GM21723 (cell line): Measurements from ENCODE around the gene CHD1.

ENCODE experiments used
- ATAC-seq: cut with Tn5 transposase; IDR thresholded peaks from one replicate; pipeline ENCODE4 v1.9.1; 2021; ENCODE audit warnings: mild to moderate bottlenecking, moderate library complexity; ENCODE audit not compliant: unreplicated experiment

The CHD1 gene

DNA sequence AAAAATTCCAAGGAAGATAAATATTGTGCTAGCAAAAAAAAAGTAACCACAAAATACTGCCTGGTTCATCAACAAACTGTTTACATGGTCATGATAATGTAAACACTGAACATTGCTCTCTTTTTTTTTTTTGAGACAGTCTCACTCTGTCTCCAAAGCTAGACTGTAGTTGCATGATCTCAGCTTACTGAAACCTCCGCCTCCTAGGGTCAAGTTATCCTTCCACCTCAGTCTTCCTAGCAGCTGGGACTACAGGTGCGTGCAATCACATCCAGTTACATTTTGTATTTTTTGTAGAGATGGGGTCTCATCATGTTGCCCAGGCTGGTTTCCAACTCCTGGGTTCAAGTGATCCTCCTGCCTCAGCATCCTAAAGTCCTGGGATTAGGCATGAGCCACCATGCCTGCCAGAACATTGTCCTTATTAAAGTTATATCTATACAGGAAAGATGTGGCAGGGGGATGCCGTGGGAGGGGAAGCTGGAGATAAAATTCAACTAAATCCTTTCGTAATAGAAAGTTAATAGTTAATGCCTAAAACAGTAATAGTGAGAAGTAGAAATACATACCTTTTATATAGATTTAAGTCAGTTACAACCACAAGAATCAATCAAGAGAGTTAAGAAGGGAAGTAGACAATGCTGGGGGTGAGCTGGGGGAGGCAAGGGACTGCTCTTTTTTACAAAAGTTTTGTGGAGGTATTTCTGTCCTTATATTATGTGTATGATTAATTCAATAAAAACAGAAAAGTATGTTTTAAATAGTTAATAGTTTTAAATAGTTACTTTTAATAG lies 103.0 kb downstream of the CHD1 start:
- ATAC-seq, result no peak

DNA sequence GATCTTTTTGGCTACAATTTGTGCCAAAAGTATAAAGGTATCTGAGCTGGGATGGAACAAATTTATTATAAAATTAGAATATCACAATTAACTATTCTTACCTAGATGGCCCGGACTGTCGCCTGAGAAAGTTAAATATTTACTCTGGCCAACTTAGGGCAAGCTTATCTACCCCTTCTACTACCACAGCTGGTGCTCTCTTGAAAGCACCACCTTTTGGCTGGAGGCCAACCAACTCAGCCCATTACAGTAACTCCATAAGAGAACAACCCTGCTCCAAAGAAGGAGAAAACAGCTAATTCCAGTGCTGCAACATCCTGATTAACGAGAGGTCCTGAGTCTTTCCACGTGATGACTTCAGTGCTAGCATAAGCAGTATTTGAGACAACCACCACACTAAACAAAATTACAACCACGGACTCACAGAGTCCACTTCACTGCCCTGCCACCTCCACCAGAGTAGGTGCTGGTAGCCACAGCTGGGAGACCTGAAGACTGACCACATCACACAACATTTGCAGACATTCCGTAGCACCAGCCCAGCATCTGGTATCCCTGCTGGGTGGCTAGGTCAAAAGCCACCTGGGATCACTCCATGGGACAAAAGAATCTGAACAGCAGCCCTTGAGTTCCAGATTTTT lies 112.1 kb downstream of the CHD1 start:
- no peak for ATAC-seq

DNA sequence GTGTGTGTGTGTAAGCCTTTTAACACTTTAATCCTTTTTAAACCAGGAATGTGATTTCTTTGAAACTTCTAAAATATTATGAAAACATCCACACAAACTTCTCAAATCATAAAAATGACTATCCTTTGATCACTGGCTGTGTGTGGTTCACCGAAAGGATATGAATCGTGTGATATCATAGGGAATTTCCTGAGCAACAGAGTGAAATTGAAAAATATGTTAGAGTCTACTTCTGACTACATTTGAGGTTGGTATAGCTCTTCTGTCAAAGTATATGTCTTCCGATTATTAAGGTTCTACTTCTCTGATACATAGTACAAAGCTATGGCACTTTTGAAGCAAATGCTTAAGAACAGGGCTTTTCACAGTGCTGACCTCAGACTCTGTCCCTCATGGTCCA lies 115.1 kb downstream of the CHD1 start:
- ATAC-seq, result no peak

DNA sequence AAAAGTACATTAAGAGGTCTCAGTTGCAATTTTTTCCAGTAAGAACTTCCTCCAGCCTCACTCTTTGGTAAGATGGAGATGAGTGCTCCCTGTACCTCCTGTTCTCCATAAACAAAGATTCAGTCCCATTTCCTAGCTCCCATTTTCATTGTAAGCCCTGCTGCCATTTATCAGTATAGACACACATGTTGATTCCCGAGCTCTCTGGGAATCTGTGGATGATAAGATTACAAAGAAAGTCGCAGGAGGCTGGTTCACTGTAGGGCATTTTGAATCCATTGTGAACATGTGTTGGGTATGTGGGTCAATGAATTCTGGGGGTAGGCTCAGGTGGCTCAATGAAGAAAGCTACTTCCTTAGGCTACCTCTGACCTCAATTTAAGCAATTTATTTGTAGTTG lies 118.6 kb downstream of the CHD1 start:
- ATAC-seq, result no peak

DNA sequence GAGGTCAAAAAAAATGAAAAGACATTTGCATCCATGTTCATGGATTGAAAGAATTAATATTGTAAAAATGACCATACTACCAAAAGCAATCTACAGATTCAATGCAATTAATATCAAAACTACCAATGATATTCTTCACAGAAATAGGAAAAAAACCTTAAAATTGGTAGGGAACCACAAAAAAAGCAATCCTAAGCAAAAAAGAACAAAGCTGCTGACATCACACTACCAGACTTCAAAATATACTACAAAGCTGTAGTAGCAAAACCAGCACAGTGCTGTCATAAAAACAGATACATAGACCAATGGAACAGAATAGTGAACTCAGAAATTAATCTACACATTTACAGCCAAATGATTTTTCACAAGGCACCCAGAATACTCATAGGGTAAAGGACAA lies 121.0 kb downstream of the CHD1 start:
- no peak for ATAC-seq

DNA sequence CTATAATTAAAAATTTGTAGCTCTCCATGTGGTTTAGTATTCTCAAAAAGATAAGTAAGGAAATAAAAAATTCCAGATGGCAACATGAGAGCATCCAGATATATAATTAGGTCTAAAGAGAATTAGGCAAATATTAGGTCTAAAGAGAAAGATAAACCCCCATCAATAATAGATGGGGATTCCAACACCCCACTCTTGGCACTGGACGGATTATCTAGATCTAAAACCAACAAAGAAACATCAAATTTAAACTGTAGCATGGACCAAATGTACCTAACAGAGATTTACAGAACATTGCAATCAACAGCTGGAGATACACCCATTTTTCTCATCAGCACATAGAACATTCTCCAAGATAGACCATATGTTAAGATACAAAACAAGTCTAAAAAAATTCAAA lies 123.7 kb downstream of the CHD1 start:
- ATAC-seq, result no peak

DNA sequence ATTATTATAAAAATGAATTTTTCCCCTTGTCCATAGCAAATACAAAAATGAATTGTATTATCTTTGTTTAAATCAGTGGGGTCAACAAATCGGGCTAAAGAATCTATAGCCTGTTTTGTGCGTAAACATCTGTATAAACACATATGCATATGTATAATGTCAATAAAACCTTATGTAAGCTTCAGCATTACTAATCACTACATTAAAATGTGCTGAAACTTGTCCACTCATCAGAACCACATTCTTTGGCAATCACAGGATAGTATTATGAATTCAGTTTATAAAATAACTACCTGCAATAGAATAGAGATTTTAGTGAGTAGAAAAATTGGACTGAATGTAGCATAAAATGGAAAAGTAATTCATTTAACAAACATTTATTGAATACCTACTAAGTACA lies 124.7 kb downstream of the CHD1 start:
- no peak for ATAC-seq
